ENCODE data around the gene APMAP.
"Not testable (repeated sequence)": the region's sequence is repeated elsewhere in the genome, so short reads cannot be mapped to it uniquely, and the experiment has no call there.

The APMAP gene

DNA sequence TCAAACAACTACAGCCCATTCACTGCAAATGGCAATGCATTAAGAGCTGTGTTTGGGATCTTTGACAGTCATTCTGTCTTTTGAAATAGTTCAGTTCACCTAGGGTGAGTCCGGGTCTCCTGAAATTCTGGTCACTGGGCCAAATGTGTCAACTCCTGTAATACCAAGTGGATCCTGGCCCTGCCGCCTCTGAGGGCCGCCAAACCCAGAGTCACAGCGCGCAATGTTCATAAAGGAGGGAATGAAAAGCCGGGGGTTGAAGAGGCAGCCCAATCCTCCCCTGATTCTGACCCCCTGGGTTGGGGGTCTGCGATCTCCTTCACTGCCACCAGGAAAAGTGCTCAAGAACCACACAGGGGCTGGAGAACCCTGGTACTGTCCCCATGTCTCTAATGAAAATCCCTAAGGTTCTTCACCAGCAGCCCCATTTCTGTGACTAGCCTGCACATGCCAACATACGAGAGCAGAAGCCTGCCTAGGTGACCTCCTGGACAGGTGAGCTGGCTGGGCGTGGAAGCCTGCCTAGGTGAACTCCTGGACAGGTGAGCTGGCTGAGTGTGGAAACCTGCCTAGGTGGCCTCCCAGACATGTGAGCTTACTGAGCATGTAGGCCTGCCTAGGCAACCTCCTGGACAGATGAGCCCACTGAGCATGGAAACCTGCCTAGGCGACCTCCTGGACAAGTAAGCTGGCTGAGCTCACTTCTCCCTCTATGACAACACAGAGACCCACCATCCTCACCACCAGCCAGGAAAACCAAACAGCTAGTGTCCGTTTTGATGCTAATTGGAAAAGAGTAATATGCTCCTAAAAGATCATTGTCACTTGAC, 16.1 kb upstream of the APMAP start:
- Histone ChIP-seq H3K27ac (ENCODE audit: low read depth, low read length) (no peak overlapping the region), H3K9ac (ENCODE audit: low read length in 5 of 5) (no peak overlapping the region), H3K36me3 (ENCODE audit: control insufficient read depth in 5 of 5, insufficient read depth in 5 of 5, low read length in 5 of 5) (peaks cover 4 to 85% (median 68%) of the 10 kb centered on the region in 5 donors), H3K4me1 (ENCODE audit: control insufficient read depth in 5 of 5, insufficient read depth in 5 of 5, low read length in 5 of 5) (no peaks in the 10 kb centered on the region), H3K27me3 (ENCODE audit: control insufficient read depth in 5 of 5, insufficient read depth in 4 of 5, low read length in 5 of 5) (no peaks in the 10 kb centered on the region), H3K9me3 (ENCODE audit: control insufficient read depth in 5 of 5, low read length in 5 of 5) (no peaks in the 10 kb centered on the region), H3K4me3 (ENCODE audit: low read depth in 1 of 5, low read length in 5 of 5) (no peak overlapping the region)

DNA sequence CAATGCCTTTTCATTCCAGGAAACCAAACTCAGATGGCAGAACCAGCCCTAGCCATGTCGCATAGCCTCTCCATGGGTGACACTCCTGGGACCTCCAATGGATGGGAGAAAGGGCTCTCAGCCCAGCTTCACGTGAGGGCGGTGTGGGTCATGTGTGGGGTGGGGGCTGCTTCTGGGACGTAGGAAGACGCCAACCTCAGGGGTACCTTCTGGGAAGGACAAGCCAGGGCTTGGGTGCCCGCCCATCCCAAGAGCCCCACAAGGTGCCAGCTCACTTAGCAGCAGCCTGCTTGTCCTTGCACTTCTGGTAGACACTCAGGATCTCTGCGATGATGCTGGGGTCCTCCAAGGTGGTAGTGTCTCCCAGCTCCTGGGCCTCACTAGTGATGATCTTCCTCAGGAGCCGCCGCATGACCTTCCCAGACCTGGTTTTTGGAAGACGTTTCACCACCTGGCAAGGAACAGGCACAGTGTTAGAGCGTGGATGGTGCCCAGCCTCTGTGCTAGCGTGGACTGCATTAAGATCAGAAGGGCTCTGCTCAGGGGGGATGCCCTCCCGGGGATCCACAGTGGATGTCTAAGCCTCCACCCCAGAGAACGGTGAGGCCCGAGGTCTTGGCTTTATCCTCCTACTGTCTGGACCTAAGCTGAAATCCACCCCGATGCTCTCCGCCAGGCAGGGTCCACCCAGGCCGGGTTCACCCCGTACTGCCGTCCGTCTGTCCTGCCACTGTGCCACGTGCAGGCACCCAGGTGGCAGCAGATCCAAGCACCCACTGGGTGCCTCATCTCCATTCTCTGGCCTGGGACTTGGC, 15.1 kb upstream of the APMAP start:
- H3K9ac ChIP-seq (ENCODE audit: low read length in 5 of 5): no peak overlapping the region
- no peak overlapping the region for H3K4me3 ChIP-seq (ENCODE audit: low read depth in 1 of 5, low read length in 5 of 5)
- H3K27me3 ChIP-seq (ENCODE audit: control insufficient read depth in 5 of 5, insufficient read depth in 4 of 5, low read length in 5 of 5): no peaks in the 10 kb centered on the region
- H3K36me3 ChIP-seq (ENCODE audit: control insufficient read depth in 5 of 5, insufficient read depth in 5 of 5, low read length in 5 of 5): peaks cover 4 to 76% (median 59%) of the 10 kb centered on the region in 5 donors
- no peak overlapping the region for H3K27ac ChIP-seq (ENCODE audit: low read depth, low read length)
- H3K9me3 ChIP-seq (ENCODE audit: control insufficient read depth in 5 of 5, low read length in 5 of 5): no peaks in the 10 kb centered on the region
- H3K4me1 ChIP-seq (ENCODE audit: control insufficient read depth in 5 of 5, insufficient read depth in 5 of 5, low read length in 5 of 5): no peaks in the 10 kb centered on the region

DNA sequence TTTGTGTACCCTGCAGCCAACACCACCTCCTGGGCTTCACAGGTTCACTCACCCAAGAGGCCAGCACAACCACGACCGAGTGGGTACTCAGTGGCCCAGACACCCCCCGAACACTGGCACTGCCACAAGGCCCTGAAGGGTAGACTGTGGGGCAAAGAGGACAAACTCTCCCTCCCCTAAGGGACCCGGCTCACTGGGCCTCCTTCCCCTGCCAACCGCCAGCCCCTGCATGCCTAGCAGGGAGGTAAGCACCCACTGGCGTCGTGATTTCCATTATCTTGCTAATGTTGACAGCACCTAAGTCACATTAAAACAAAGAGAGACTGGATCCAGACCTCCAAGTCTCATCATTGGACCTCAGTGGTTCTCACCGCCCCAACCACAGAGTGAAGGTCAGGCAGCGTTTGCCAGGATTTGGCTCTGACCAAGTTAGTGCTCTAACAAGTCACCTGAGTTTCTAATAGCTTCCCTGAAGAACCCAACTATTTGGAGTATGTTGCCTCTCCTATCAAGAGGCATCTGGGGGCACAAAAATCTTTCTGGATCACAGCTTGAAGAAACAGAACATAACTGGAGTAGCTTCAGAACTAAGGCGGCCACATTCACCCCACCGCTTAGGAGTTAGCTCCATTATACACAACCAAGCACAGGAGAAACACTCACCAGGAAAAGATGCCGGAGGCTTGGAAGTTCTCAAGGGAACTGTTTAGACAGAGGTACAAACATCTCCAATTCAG, 14.0 kb upstream of the APMAP start:
- Histone ChIP-seq H3K9me3 (ENCODE audit: control insufficient read depth in 5 of 5, low read length in 5 of 5) (no peaks in the 10 kb centered on the region), H3K4me3 (ENCODE audit: low read depth in 1 of 5, low read length in 5 of 5) (no peak overlapping the region), H3K36me3 (ENCODE audit: control insufficient read depth in 5 of 5, insufficient read depth in 5 of 5, low read length in 5 of 5) (peaks cover 4 to 65% (median 48%) of the 10 kb centered on the region in 5 donors), H3K27me3 (ENCODE audit: control insufficient read depth in 5 of 5, insufficient read depth in 4 of 5, low read length in 5 of 5) (no peaks in the 10 kb centered on the region), H3K4me1 (ENCODE audit: control insufficient read depth in 5 of 5, insufficient read depth in 5 of 5, low read length in 5 of 5) (no peaks in the 10 kb centered on the region), H3K27ac (ENCODE audit: low read depth, low read length) (no peak overlapping the region), H3K9ac (ENCODE audit: low read length in 5 of 5) (no peak overlapping the region)

DNA sequence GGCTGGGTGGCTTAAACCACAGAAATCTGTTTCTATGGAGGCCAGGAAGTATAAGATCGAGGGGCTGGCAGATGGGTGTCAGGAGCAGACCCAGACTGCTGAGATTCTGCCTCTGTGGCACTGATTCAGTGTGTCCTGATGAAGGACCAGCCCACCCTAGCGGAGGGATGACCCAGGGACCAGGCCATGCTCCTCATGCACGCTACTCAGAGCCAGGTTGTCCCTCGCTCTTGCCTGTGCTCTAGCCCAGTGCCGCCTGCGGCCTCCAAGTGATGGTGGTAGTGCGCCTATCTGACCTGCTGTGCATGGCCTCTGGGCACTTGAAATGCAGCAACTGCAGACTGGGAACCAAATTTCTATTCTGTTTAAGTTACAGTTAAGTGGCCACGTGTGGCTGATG, 13.1 kb upstream of the APMAP start:
- Histone ChIP-seq H3K9ac (ENCODE audit: low read length in 5 of 5) (no peak overlapping the region), H3K9me3 (ENCODE audit: control insufficient read depth in 5 of 5, low read length in 5 of 5) (no peaks in the 10 kb centered on the region), H3K4me1 (ENCODE audit: control insufficient read depth in 5 of 5, insufficient read depth in 5 of 5, low read length in 5 of 5) (peaks cover 0 to 2% (median 0%) of the 10 kb centered on the region in 5 donors), H3K27me3 (ENCODE audit: control insufficient read depth in 5 of 5, insufficient read depth in 4 of 5, low read length in 5 of 5) (no peaks in the 10 kb centered on the region), H3K4me3 (ENCODE audit: low read depth in 1 of 5, low read length in 5 of 5) (no peak overlapping the region), H3K27ac (ENCODE audit: low read depth, low read length) (no peak overlapping the region), H3K36me3 (ENCODE audit: control insufficient read depth in 5 of 5, insufficient read depth in 5 of 5, low read length in 5 of 5) (peaks cover 4 to 55% (median 42%) of the 10 kb centered on the region in 5 donors)

DNA sequence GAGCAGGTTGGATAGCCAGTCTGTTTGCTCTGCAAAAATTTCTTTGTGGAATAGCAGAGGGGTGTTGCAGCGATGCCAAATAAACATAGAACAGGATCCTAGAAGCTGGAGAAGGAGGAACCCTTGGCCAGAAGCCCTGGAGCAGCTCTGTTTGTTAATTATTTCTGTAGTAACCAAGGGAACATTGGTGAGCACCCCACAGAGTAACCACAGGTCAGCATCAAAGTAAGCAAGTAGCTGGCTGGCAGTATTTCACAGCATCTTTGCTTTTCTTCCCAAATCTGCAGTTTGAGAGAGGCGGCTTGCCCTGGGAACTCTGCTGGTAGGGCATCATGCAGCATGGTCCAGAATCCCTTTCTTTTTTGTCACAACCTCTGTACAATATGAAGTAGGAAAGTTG, 12.7 kb upstream of the APMAP start:
- no peak overlapping the region for H3K9ac ChIP-seq (ENCODE audit: low read length in 5 of 5)
- H3K4me3 ChIP-seq (ENCODE audit: low read depth in 1 of 5, low read length in 5 of 5): no peak overlapping the region
- no peak overlapping the region for H3K27ac ChIP-seq (ENCODE audit: low read depth, low read length)
- H3K4me1 ChIP-seq (ENCODE audit: control insufficient read depth in 5 of 5, insufficient read depth in 5 of 5, low read length in 5 of 5): peaks cover 0 to 2% (median 0%) of the 10 kb centered on the region in 5 donors
- H3K9me3 ChIP-seq (ENCODE audit: control insufficient read depth in 5 of 5, low read length in 5 of 5): no peaks in the 10 kb centered on the region
- no peaks in the 10 kb centered on the region for H3K27me3 ChIP-seq (ENCODE audit: control insufficient read depth in 5 of 5, insufficient read depth in 4 of 5, low read length in 5 of 5)
- H3K36me3 ChIP-seq (ENCODE audit: control insufficient read depth in 5 of 5, insufficient read depth in 5 of 5, low read length in 5 of 5): peaks cover 4 to 51% (median 38%) of the 10 kb centered on the region in 5 donors

DNA sequence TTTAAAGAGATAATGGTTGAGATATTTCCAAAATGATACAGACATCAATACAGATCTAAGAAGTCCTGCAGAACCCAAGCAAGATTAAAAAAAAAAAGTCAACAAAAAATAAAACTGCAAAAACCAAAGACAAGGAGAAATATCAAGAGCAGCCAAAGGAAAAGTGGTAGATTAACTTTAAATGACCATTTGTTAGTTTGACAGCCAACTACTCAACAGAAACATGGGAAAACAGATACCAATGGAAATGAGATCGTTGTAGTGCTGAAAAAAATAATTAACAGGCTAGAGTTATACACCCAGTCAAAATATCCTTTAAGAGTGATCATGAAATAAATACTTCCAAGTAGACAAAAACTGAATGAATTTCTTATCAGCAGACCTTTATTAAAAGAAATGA, 10.5 kb upstream of the APMAP start:
- H3K27ac ChIP-seq (ENCODE audit: low read depth, low read length): no peak overlapping the region
- peaks cover 0 to 4% (median 0%) of the 10 kb centered on the region in 5 donors for H3K4me1 ChIP-seq (ENCODE audit: control insufficient read depth in 5 of 5, insufficient read depth in 5 of 5, low read length in 5 of 5)
- peaks cover 4 to 29% (median 23%) of the 10 kb centered on the region in 5 donors for H3K36me3 ChIP-seq (ENCODE audit: control insufficient read depth in 5 of 5, insufficient read depth in 5 of 5, low read length in 5 of 5)

DNA sequence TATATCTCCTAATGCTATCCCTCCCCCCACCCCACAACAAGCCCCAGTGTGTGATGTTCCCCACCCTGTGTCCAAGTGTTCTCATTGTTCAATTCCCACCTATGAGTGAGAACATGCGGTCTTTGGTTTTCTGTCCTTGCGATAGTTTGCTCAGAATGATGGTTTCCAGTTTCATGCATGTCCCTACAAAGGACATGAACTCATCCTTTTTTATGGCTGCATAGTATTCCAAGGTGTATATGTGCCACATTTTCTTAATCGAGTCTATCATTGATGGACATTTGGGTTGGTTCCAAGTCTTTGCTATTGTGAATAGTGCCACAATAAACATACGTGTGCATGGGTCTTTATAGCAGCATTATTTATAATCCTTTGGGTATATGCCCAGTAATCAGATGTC, 8.8 kb upstream of the APMAP start:
- not testable (repeated sequence) for H3K4me1 ChIP-seq (ENCODE audit: control insufficient read depth in 5 of 5, insufficient read depth in 5 of 5, low read length in 5 of 5); H3K9ac ChIP-seq (ENCODE audit: low read length in 5 of 5); H3K9me3 ChIP-seq (ENCODE audit: control insufficient read depth in 5 of 5, low read length in 5 of 5); H3K4me3 ChIP-seq (ENCODE audit: low read depth in 1 of 5, low read length in 5 of 5); H3K27ac ChIP-seq (ENCODE audit: low read depth, low read length); H3K27me3 ChIP-seq (ENCODE audit: control insufficient read depth in 5 of 5, insufficient read depth in 4 of 5, low read length in 5 of 5)
- H3K36me3 ChIP-seq (ENCODE audit: control insufficient read depth in 5 of 5, insufficient read depth in 5 of 5, low read length in 5 of 5): peaks cover 0 to 12% (median 7%) of the 10 kb centered on the region in 5 donors

More for the DNA sequence above, 10.5 kb upstream of the APMAP start:
- Histone ChIP-seq H3K9me3 (ENCODE audit: control insufficient read depth in 5 of 5, low read length in 5 of 5) (no peaks in the 10 kb centered on the region), H3K27me3 (ENCODE audit: control insufficient read depth in 5 of 5, insufficient read depth in 4 of 5, low read length in 5 of 5) (no peaks in the 10 kb centered on the region), H3K4me3 (ENCODE audit: low read depth in 1 of 5, low read length in 5 of 5) (no peak overlapping the region), H3K9ac (ENCODE audit: low read length in 5 of 5) (no peak overlapping the region)

DNA sequence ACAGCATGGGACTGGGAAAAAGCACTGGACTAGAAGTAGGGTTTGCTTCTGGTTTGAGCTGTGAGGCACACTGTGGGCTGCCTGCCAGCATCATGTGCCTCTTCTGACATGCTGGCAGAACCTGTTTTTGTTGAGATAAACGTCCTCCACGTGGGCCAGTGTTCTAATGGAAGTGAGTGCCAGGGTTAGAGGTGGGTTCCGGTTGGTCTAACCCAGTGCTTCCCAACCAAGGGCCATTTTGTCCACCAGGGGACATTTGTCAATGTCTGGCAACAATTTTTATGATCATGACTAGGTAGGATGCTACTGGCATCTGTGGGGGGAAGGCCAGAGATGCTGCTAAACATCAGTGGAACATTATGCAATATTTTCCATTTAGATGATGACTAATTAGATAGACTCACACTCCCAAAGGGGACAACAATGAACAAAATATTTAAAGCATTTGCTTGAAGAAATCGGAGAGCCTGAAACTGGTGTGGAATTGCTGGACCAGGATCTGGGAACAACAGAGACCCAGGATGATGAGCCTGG, 7.8 kb upstream of the APMAP start:
- Histone ChIP-seq H3K36me3 (ENCODE audit: control insufficient read depth in 5 of 5, insufficient read depth in 5 of 5, low read length in 5 of 5) (peaks cover 0 to 3% (median 0%) of the 10 kb centered on the region in 5 donors), H3K4me3 (ENCODE audit: low read depth in 1 of 5, low read length in 5 of 5) (no peak overlapping the region), H3K27me3 (ENCODE audit: control insufficient read depth in 5 of 5, insufficient read depth in 4 of 5, low read length in 5 of 5) (peaks cover 0 to 4% (median 0%) of the 10 kb centered on the region in 5 donors), H3K4me1 (ENCODE audit: control insufficient read depth in 5 of 5, insufficient read depth in 5 of 5, low read length in 5 of 5) (peaks cover 0 to 5% (median 1%) of the 10 kb centered on the region in 5 donors), H3K9me3 (ENCODE audit: control insufficient read depth in 5 of 5, low read length in 5 of 5) (no peaks in the 10 kb centered on the region), H3K27ac (ENCODE audit: low read depth, low read length) (no peak overlapping the region), H3K9ac (ENCODE audit: low read length in 5 of 5) (no peak overlapping the region)

DNA sequence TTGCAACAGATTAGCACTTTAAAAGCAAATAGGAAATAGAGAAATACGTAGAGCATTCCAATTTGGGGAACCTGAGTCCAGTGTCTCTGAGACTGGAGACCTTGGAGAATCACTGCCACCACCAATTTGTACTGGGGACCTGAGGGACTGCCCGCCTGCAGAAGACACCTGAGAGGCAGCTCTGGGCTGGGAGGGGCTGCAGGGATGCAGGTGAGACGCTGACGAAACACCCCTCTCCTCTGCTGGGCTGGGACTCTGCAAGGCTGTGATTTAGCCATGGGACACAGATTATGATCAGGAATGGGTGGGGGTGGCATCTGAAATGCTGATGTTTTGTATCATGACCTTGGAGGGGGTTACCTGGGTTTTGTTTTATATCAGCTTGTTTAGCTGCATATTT, 7.0 kb upstream of the APMAP start:
- Histone ChIP-seq H3K27ac (ENCODE audit: low read depth, low read length) (no peak overlapping the region), H3K9ac (ENCODE audit: low read length in 5 of 5) (no peak overlapping the region), H3K9me3 (ENCODE audit: control insufficient read depth in 5 of 5, low read length in 5 of 5) (no peaks in the 10 kb centered on the region), H3K36me3 (ENCODE audit: control insufficient read depth in 5 of 5, insufficient read depth in 5 of 5, low read length in 5 of 5) (no peaks in the 10 kb centered on the region), H3K4me1 (ENCODE audit: control insufficient read depth in 5 of 5, insufficient read depth in 5 of 5, low read length in 5 of 5) (peaks cover 0 to 12% (median 6%) of the 10 kb centered on the region in 5 donors), H3K27me3 (ENCODE audit: control insufficient read depth in 5 of 5, insufficient read depth in 4 of 5, low read length in 5 of 5) (peaks cover 0 to 4% (median 0%) of the 10 kb centered on the region in 5 donors), H3K4me3 (ENCODE audit: low read depth in 1 of 5, low read length in 5 of 5) (no peak overlapping the region)

Measured in subcutaneous abdominal adipose tissue (tissue), 5 donors.